Activated CD4-positive, alpha-beta T cell treated with anti-CD3 and anti-CD28 coated beads, Interleukin-2, amount 10 ng/mL, durations not matched to agents 7 days and 5 days (primary cell): ENCODE measurements around the gene PTMS. TPM values are rescaled to one million over a fixed set of nuclear protein-coding genes. Genes with fewer than 3 reads are reported as not detected.

ENCODE experiments used
- CTCF ChIA-PET: fragments of 350-600 bp; sonication (Branson Sonifier 250); formaldehyde crosslinking; loops from one replicate; lab custom pipeline; 2021; ENCODE audit warnings: antibody characterized with exemption; lab: Charles Lee
- POLR2A ChIA-PET: fragments of 350-600 bp; sonication (Branson Sonifier 250); formaldehyde crosslinking; loops from one replicate; lab custom pipeline; 2021; ENCODE audit warnings: antibody characterized with exemption; lab: Charles Lee
- DNase-seq: peaks from one replicate; pipeline ENCODE4 v3.0.0-alpha.2; 2020
- H3K27ac Mint-ChIP-seq: one replicate; pipeline ENCODE4 v1.8.0; 2021; ENCODE audit warnings: mild to moderate bottlenecking, moderate library complexity, mixed read lengths
- H3K27me3 Mint-ChIP-seq: one replicate; pipeline ENCODE4 v1.8.0; 2021; ENCODE audit warnings: mixed read lengths
- H3K36me3 Mint-ChIP-seq: one replicate; pipeline ENCODE4 v1.8.0; 2021; ENCODE audit warnings: low read depth, mixed read lengths
- H3K4me1 Mint-ChIP-seq: one replicate; pipeline ENCODE4 v1.8.0; 2021; ENCODE audit warnings: mixed read lengths
- H3K4me3 Mint-ChIP-seq: one replicate; pipeline ENCODE4 v1.8.0; 2021; ENCODE audit warnings: mild to moderate bottlenecking, moderate library complexity, mixed read lengths
- H3K9me3 Mint-ChIP-seq: one replicate; pipeline ENCODE4 v1.8.0; 2021; ENCODE audit warnings: mixed read lengths
- total RNA-seq, 2 experiments: library from RNA; stranded (reverse); gene quantifications; one replicate each; pipeline ENCODE4 v1.2.3, GENCODE V29; 2021

PTMS gene
- total RNA-seq, 2 experiments from 2014 or later = 16.4 to 25.6 TPM

- no peak for DNase-seq
- H3K4me3 Mint-ChIP-seq = peak overlapping the region; percentile 50
- peaks cover 75% of the 10 kb centered on the region for H3K4me1 Mint-ChIP-seq
- ChIA-PET POLR2A (no interaction called here), CTCF (interaction anchor here (1.2 to 14.2 kb wide), 4 partner anchors 7 to 62 kb away, joined by 3 to 120 read pairs (median 11); partner anchors contain the start of genes MLF2 and PTMS)
- peaks cover 2% of the 10 kb centered on the region for H3K36me3 Mint-ChIP-seq
- H3K27ac Mint-ChIP-seq = peak overlapping the region; percentile 65
- H3K27me3 Mint-ChIP-seq = peaks cover 5% of the 10 kb centered on the region
- H3K9me3 Mint-ChIP-seq = no peaks in the 10 kb centered on the region
These were observed 9.3 kb downstream of the PTMS start for GRCh38 chr12:6775185-6776174.

DNA sequence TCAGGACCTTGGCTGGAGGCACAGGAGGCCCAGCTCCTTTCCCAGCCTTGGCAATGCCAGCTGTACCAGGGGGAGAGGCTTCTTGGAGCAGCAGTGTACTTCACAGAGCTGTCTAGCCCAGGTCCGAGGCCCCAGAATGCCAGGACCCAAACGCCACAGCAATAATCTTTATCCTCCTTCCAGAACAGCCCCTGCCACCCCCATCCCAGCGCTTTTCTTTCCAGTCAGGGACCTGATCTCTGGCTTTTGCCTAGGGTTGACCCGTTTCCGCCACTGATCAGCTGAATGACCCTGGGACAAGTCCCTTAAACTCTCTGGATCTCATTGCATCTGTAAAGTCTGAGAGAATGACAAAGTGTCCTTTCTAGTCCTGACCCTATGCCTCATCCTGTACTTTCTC is 11.2 kb downstream of the PTMS start:
- peaks cover 2% of the 10 kb centered on the region for H3K36me3 Mint-ChIP-seq

DNA sequence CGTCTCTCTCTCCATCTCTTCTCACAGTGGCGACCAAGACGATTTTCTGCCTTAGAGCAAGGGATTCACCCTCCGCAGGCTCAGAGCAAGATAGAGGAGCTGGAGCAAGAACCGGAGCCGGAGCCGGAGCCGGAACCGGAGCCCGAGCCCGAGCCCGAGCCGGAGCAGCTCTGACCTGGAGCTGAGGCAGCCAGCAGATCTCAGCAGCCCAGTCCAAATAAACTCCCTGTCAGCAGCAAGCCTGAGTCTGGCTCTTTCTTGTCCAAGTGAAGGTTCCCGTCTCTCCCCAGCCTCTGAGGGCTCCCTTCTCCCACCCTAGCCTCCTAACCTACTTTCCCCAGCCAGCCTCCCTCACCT is 12.0 kb downstream of the PTMS start:
- no peak for DNase-seq
- Mint-ChIP-seq H3K36me3 (peaks cover 2% of the 10 kb centered on the region), H3K4me3 (peak overlapping the region; percentile 70), H3K9me3 (no peaks in the 10 kb centered on the region), H3K27ac (no peak overlapping the region), H3K4me1 (peaks cover 67% of the 10 kb centered on the region), H3K27me3 (peaks cover 5% of the 10 kb centered on the region)
- CTCF ChIA-PET = interaction anchor here (0.6 to 14.2 kb wide), 11 partner anchors 9 to 134 kb away, joined by 3 to 120 read pairs (median 5); partner anchors contain the start of genes CD4, MLF2, P3H3 and PTMS
- POLR2A ChIA-PET = interaction anchor here (0.6 kb wide), 1 partner anchor 89 kb away, joined by 3 read pairs; no protein-coding TSS in a partner anchor

More for the DNA sequence above, 11.2 kb downstream of the PTMS start:
- Mint-ChIP-seq H3K27ac (no peak overlapping the region), H3K9me3 (no peaks in the 10 kb centered on the region), H3K4me3 (no peak overlapping the region), H3K4me1 (peaks cover 69% of the 10 kb centered on the region), H3K27me3 (peaks cover 5% of the 10 kb centered on the region)
- CTCF ChIA-PET = interaction anchor here (0.7 to 14.2 kb wide), 4 partner anchors 10 to 88 kb away, joined by 3 to 120 read pairs (median 16); partner anchors contain the start of genes MLF2, PTMS and ZNF384
- no peak for DNase-seq
- POLR2A ChIA-PET = no interaction called here

DNA sequence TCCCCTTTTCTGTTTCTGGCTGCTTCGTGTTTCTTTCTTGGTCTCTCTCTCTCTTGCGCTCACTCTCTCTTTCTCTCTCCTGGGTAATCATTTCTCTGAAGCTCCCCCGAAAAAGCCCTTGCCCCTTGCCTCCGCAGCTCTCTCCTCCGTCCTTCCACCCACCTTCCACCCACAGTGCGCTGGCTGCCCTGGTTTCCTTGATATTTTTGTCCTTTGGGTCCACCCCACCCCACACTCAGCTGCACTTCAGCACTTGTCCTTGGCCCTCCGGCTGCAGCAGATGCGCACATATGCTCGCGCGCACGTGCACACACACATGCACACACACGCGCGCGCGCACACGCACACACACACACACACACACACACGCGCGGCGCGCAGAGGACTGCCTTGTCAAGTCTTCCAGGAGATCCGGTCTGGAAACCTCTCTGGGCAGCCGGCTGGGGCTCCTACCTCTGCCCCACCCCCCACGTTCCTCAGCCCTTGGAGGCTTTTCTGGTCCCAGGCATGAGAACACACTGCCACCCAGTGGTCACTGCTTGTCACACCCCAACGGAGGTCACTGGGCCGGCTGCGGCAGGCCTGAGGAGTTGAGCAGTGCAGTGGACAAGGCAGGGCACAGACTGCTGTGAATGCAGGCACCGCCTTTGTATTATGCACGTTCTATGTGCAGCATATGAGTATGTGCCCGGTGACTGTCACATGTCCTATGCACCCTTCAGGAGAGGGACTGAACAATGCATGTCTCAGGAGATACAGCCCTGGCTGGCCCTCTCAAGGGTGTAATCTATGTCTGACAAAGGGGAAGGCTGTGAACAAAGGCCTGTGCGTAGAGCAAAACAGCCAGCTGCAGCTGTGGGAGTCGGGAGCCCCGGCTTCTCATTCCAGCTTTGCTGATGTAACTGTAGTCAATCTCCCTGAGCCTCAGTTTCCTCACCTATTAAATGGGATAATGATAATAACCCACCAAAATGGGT is 12.7 kb downstream of the PTMS start:
- peak; percentile 93 for DNase-seq
- CTCF ChIA-PET = interaction anchor here (0.7 to 14.2 kb wide), 10 partner anchors 8 to 135 kb away, joined by 3 to 120 read pairs (median 6); partner anchors contain the start of genes CD4, MLF2, P3H3 and PTMS

DNA sequence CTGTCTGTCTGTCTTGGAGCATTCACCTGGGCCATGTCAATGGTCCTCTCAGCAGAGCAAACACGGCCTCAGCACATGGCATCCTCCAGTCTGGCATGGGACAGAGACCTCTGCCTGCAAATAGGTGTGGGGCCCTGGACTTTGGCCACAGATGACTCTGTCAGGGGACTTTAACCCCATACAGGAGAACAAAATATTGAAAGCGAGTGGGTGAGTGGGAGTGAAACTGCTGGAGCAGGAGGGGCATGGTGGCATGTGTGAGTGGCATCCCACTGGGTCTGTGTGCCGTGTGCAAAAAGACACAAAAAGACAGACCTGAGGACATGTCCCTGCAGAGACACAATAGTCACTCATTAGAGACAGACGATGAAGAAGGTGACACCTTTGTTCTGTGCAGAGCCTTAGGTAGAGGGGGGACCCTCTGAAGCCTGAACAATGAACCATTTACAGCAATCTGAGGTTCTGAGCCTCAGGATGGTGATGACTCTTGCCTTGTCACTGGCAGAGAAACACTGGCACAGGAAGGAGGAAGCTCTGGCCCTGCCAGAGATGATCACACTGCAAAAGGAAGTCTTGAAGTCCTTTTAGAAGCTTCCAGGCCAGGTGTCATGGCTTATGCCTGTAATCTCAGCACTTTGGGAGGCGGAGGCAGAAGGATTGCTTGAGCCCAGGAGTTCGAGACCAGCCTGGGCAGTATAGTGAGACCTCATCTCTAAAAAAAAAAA is 13.7 kb downstream of the PTMS start:
- POLR2A ChIA-PET = interaction anchor here (1.2 kb wide), 1 partner anchor 10 kb away, joined by 4 read pairs; the partner anchor contains the start of gene CD4
- peaks cover 2% of the 10 kb centered on the region for H3K36me3 Mint-ChIP-seq
- no peak for DNase-seq
- no peak overlapping the region for H3K4me3 Mint-ChIP-seq
- H3K27me3 Mint-ChIP-seq = peaks cover 2% of the 10 kb centered on the region
- peaks cover 68% of the 10 kb centered on the region for H3K4me1 Mint-ChIP-seq
- H3K27ac Mint-ChIP-seq = peak overlapping the region; percentile 84
- H3K9me3 Mint-ChIP-seq = no peaks in the 10 kb centered on the region
- CTCF ChIA-PET = interaction anchor here (0.9 to 14.2 kb wide), 8 partner anchors 8 to 222 kb away, joined by 5 to 120 read pairs (median 9); partner anchors contain the start of genes CD4, LAG3, MLF2 and PTMS

More for the DNA sequence above, 12.7 kb downstream of the PTMS start:
- H3K27me3 Mint-ChIP-seq = peaks cover 5% of the 10 kb centered on the region
- H3K4me3 Mint-ChIP-seq = peak overlapping the region; percentile 70
- no peaks in the 10 kb centered on the region for H3K9me3 Mint-ChIP-seq
- peaks cover 2% of the 10 kb centered on the region for H3K36me3 Mint-ChIP-seq
- H3K27ac Mint-ChIP-seq = peak overlapping the region; percentile 84
- POLR2A ChIA-PET = interaction anchor here (0.6 kb wide), 1 partner anchor 89 kb away, joined by 3 read pairs; no protein-coding TSS in a partner anchor
- peaks cover 69% of the 10 kb centered on the region for H3K4me1 Mint-ChIP-seq

GRCh38 chr12:6780573-6780972 is 14.4 kb downstream of the PTMS start:
- POLR2A ChIA-PET = interaction anchor here (1.2 kb wide), 1 partner anchor 9 kb away, joined by 4 read pairs; the partner anchor contains the start of gene CD4
- Mint-ChIP-seq H3K27me3 (peaks cover 2% of the 10 kb centered on the region), H3K4me3 (no peak overlapping the region), H3K27ac (no peak overlapping the region), H3K4me1 (peaks cover 62% of the 10 kb centered on the region), H3K9me3 (no peaks in the 10 kb centered on the region), H3K36me3 (peaks cover 2% of the 10 kb centered on the region)
- CTCF ChIA-PET = interaction anchor here (0.6 to 14.2 kb wide), 9 partner anchors 9 to 223 kb away, joined by 3 to 120 read pairs (median 8); partner anchors contain the start of genes CD4, LAG3, MLF2 and PTMS
- DNase-seq = no peak

DNA sequence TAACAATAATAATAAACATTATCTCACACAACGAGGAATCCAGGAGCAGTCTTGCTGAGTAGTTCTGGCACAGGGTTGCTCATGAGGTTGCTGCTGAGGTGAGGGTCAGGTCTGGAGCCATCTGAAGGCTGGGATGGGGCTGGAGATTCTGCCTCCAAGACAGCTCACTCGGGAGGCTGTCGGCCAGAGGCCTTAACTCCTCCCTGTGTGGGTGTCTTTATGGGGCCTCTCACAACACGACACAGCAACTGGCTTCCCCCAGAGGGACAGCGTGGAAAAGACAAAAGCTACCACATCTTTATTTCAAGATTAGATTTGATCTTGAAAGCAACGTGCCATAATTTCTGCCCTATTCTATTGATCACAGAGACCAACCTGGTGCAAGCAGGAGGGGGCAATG is 16.0 kb downstream of the PTMS start:
- Mint-ChIP-seq H3K27me3 (no peaks in the 10 kb centered on the region), H3K9me3 (no peaks in the 10 kb centered on the region), H3K4me1 (peaks cover 68% of the 10 kb centered on the region), H3K36me3 (no peaks in the 10 kb centered on the region), H3K4me3 (no peak overlapping the region), H3K27ac (no peak overlapping the region)
- ChIA-PET POLR2A (interaction anchor here (0.7 kb wide), 1 partner anchor 11 kb away, joined by 3 read pairs; no protein-coding TSS in a partner anchor), CTCF (interaction anchor here (1.1 to 14.2 kb wide), 8 partner anchors 8 to 63 kb away, joined by 3 to 120 read pairs (median 8); partner anchors contain the start of genes MLF2 and PTMS)
- no peak for DNase-seq

GRCh38 chr12:6782850-6783566 is 16.8 kb downstream of the PTMS start:
- POLR2A ChIA-PET = no interaction called here
- CTCF ChIA-PET = interaction anchor here (1.5 to 14.2 kb wide), 6 partner anchors 9 to 62 kb away, joined by 3 to 120 read pairs (median 8); partner anchors contain the start of gene PTMS
- Mint-ChIP-seq H3K27ac (peak overlapping the region; percentile 82), H3K4me3 (no peak overlapping the region), H3K27me3 (no peaks in the 10 kb centered on the region), H3K4me1 (peaks cover 71% of the 10 kb centered on the region), H3K9me3 (no peaks in the 10 kb centered on the region), H3K36me3 (no peaks in the 10 kb centered on the region)
- DNase-seq = no peak

GRCh38 chr12:6783828-6784227 is 17.7 kb downstream of the PTMS start:
- H3K4me1 Mint-ChIP-seq = peaks cover 72% of the 10 kb centered on the region
- H3K27ac Mint-ChIP-seq = no peak overlapping the region
- no peaks in the 10 kb centered on the region for H3K27me3 Mint-ChIP-seq
- no peak for DNase-seq
- no peaks in the 10 kb centered on the region for H3K9me3 Mint-ChIP-seq
- POLR2A ChIA-PET = no interaction called here
- H3K36me3 Mint-ChIP-seq = no peaks in the 10 kb centered on the region
- no peak overlapping the region for H3K4me3 Mint-ChIP-seq
- CTCF ChIA-PET = interaction anchor here (1.2 to 14.2 kb wide), 7 partner anchors 8 to 51 kb away, joined by 4 to 120 read pairs (median 7); partner anchors contain the start of genes MLF2 and PTMS

GRCh38 chr12:6784296-6784695 is 18.1 kb downstream of the PTMS start:
- CTCF ChIA-PET = interaction anchor here (1.2 to 14.2 kb wide), 6 partner anchors 8 to 50 kb away, joined by 4 to 120 read pairs (median 6); partner anchors contain the start of genes MLF2 and PTMS
- no peak for DNase-seq
- H3K9me3 Mint-ChIP-seq = no peaks in the 10 kb centered on the region
- H3K4me3 Mint-ChIP-seq = no peak overlapping the region
- peaks cover 72% of the 10 kb centered on the region for H3K4me1 Mint-ChIP-seq
- no peaks in the 10 kb centered on the region for H3K36me3 Mint-ChIP-seq
- no peaks in the 10 kb centered on the region for H3K27me3 Mint-ChIP-seq
- POLR2A ChIA-PET = no interaction called here
- H3K27ac Mint-ChIP-seq = no peak overlapping the region
